Keratinocyte (primary cell): ENCODE data around the gene SCARB1. TPM values are rescaled to one million over a fixed set of nuclear protein-coding genes. Genes with fewer than 3 reads are reported as not detected.

Experiments used
- DNase-seq: peaks from one replicate; pipeline ENCODE4 v3.0.0-alpha.2; 2011; ENCODE audit warnings: low read depth, missing footprints, low spot score
- FAIRE-seq: peaks from 2 replicates; lab custom pipeline; 2011; peaks lifted over from hg19 to GRCh38; lab: Jason Lieb, UNC
- H2AFZ ChIP-seq: 2 replicates; pipeline ENCODE4 v1.6.0; 2012; ENCODE audit warnings: low read length, control low read depth, inconsistent platforms; ENCODE audit not compliant: control insufficient read depth
- H3K27ac ChIP-seq: 2 replicates; pipeline ENCODE4 v1.5.1; 2011; ENCODE audit warnings: low read length; ENCODE audit not compliant: control insufficient read depth, insufficient read depth
- H3K27me3 ChIP-seq: 3 replicates; pipeline ENCODE4 v1.6.0; 2011; ENCODE audit warnings: low read length; ENCODE audit not compliant: control insufficient read depth, insufficient read depth; ENCODE audit errors: extremely low read depth
- H3K36me3 ChIP-seq, 2 experiments: 2 replicates in 1 of 2; 3 replicates in 1 of 2; pipeline ENCODE4 v1.5.1; 2011; ENCODE audit warnings: low read length in 2 of 2, mild to moderate bottlenecking in 1 of 2; ENCODE audit not compliant: control insufficient read depth in 2 of 2, insufficient read depth in 2 of 2; ENCODE audit errors: extremely low read depth in 1 of 2
- H3K4me1 ChIP-seq: 3 replicates; pipeline ENCODE4 v1.5.1; 2011; ENCODE audit warnings: low read length; ENCODE audit not compliant: control insufficient read depth, insufficient read depth; ENCODE audit errors: extremely low read depth
- H3K4me2 ChIP-seq: 3 replicates; pipeline ENCODE4 v1.6.0; 2011; ENCODE audit warnings: low read depth, low read length; ENCODE audit not compliant: control insufficient read depth, insufficient read depth; ENCODE audit errors: extremely low read depth
- H3K4me3 ChIP-seq, 3 experiments: fragments of 200-600 bp in 1 of 3; sonication (generic) in 1 of 3; 2 replicates in 2 of 3; 3 replicates in 1 of 3; pipeline ENCODE4 v1.5.1; 2011 to 2016; ENCODE audit warnings: low read length in 3 of 3, mild to moderate bottlenecking in 3 of 3, control low read depth in 2 of 3, inconsistent platforms in 1 of 3, low read depth in 1 of 3, mixed read lengths in 1 of 3, mixed run types in 1 of 3, moderate library complexity in 1 of 3; ENCODE audit not compliant: control insufficient read depth in 2 of 3, insufficient read depth in 2 of 3; ENCODE audit errors: extremely low read depth in 1 of 3
- H3K79me2 ChIP-seq: 2 replicates; pipeline ENCODE4 v1.6.0; 2012; ENCODE audit warnings: low read length; ENCODE audit not compliant: control insufficient read depth, insufficient read depth
- H3K9ac ChIP-seq: 3 replicates; pipeline ENCODE4 v1.6.0; 2011; ENCODE audit warnings: low read length; ENCODE audit not compliant: control insufficient read depth, insufficient read depth; ENCODE audit errors: extremely low read depth
- H3K9me1 ChIP-seq: 3 replicates; pipeline ENCODE4 v1.6.0; 2011; ENCODE audit warnings: low read length; ENCODE audit not compliant: control insufficient read depth, insufficient read depth; ENCODE audit errors: extremely low read depth
- H3K9me3 ChIP-seq: 2 replicates; pipeline ENCODE4 v1.5.1; 2012; ENCODE audit warnings: low read depth, low read length; ENCODE audit not compliant: control insufficient read depth
- H4K20me1 ChIP-seq: 3 replicates; pipeline ENCODE4 v1.6.0; 2011; ENCODE audit warnings: low read length; ENCODE audit not compliant: control insufficient read depth, insufficient read depth; ENCODE audit errors: extremely low read depth
- CTCF ChIP-seq, 3 experiments: IDR thresholded peaks in 1 of 3; conservative IDR thresholded peaks in 1 of 3; optimal IDR thresholded peaks in 1 of 3; 2 replicates in 2 of 3; 3 replicates in 1 of 3; pipeline versions ENCODE3 to v1.5.1; 2011; ENCODE audit warnings: low read length in 3 of 3, mild to moderate bottlenecking in 3 of 3, moderate library complexity in 2 of 3, control low read depth in 1 of 3, inconsistent platforms in 1 of 3; ENCODE audit not compliant: insufficient read depth in 2 of 3; ENCODE audit errors: extremely low read depth in 1 of 3
- EZH2 ChIP-seq: IDR thresholded peaks from one replicate; pipeline ENCODE4 v1.6.1; 2012; ENCODE audit warnings: inconsistent platforms, mild to moderate bottlenecking, low read length, moderate library complexity
- dilution Hi-C: fragments of 300-500 bp; cut with MboI; formaldehyde crosslinking; loops from one replicate; pipeline ENCODE4 v1.7.0; 2020; ENCODE audit warnings: low sequenced_read_pairs; ENCODE audit not compliant: extremely low pct_ligation_motif_present
- polyA plus RNA-seq, 5 experiments: library from polyadenylated mRNA; depleted of rRNA in 3 of 5; stranded (reverse) in 3 of 5; stranded (forward) in 1 of 5; unstranded in 1 of 5; fragments of >200 nt; gene quantifications; 1 replicate in 1 of 5; 2 replicates in 3 of 5; 3 replicates in 1 of 5; pipeline versions ENCODE4 v1.2.1 to v1.2.3, GENCODE V29; 2011 to 2012; ENCODE audit warnings: missing spikeins in 2 of 5, low read depth in 1 of 5, low replicate concordance in 1 of 5

The SCARB1 gene
- polyA plus RNA-seq, 1 donor (not counting 4 experiments of a cell fraction or from before 2014, with no cell fraction given) = 40.9 TPM

GRCh38 chr12:124848621-124849380, 14.9 kb downstream of the SCARB1 start:
- dilution Hi-C loops = no loop called here
- Histone ChIP-seq H3K4me3 (no peak overlapping the region), H3K4me1 (no peaks in the 10 kb centered on the region), H3K4me2 (no peak overlapping the region), H3K79me2 (peaks cover 36% of the 10 kb centered on the region), H3K36me3 (peaks cover 9 to 17% of the 10 kb centered on the region in 2 experiments), H3K27ac (no peak overlapping the region), H3K27me3 (no peaks in the 10 kb centered on the region), H4K20me1 (peaks cover 3% of the 10 kb centered on the region), H3K9me1 (no peaks in the 10 kb centered on the region), H3K9ac (no peak overlapping the region), H3K9me3 (no peaks in the 10 kb centered on the region), H2AFZ (no peak overlapping the region)
- FAIRE-seq = no peak
- no peak for DNase-seq
- TF ChIP-seq CTCF (optimal IDR thresholded peaks at IDR 0.05 in 1 of 3, IDR thresholded peaks at IDR 0.05 in 1 of 3, conservative IDR thresholded peaks at IDR 0.05 in 1 of 3; ENCODE audit: extremely low read depth in 1 of 3, insufficient read depth in 2 of 3, low read length in 3 of 3) = no peak
- no peak for TF ChIP-seq EZH2

GRCh38 chr12:124847113-124848074, 16.3 kb downstream of the SCARB1 start:
- H2AFZ ChIP-seq = no peak overlapping the region
- dilution Hi-C loops = no loop called here
- TF ChIP-seq EZH2 = no peak
- no peak for TF ChIP-seq CTCF (optimal IDR thresholded peaks at IDR 0.05 in 1 of 3, IDR thresholded peaks at IDR 0.05 in 1 of 3, conservative IDR thresholded peaks at IDR 0.05 in 1 of 3; ENCODE audit: extremely low read depth in 1 of 3, insufficient read depth in 2 of 3, low read length in 3 of 3)
- no peak overlapping the region for H3K27ac ChIP-seq
- no peak for FAIRE-seq
- H3K4me2 ChIP-seq = no peak overlapping the region
- no peak overlapping the region for H3K4me3 ChIP-seq
- H3K36me3 ChIP-seq = peaks cover 8 to 17% of the 10 kb centered on the region in 2 experiments
- H3K4me1 ChIP-seq = no peaks in the 10 kb centered on the region
- H3K9me3 ChIP-seq = no peaks in the 10 kb centered on the region
- H3K9me1 ChIP-seq = no peaks in the 10 kb centered on the region
- peaks cover 40% of the 10 kb centered on the region for H3K79me2 ChIP-seq
- no peak for DNase-seq
- H4K20me1 ChIP-seq = peaks cover 3% of the 10 kb centered on the region
- no peak overlapping the region for H3K9ac ChIP-seq
- no peaks in the 10 kb centered on the region for H3K27me3 ChIP-seq
